Mesenchymal stem cell (in vitro differentiated cells and primary cell): ENCODE measurements around the gene SLC41A3.

Experiments
- DNase-seq: peaks from one replicate; pipeline ENCODE4 v3.0.0-alpha.2; 2013
- H2AFZ ChIP-seq: one replicate; pipeline ENCODE4 v1.6.1; 2013; ENCODE audit warnings: low read depth, mild to moderate bottlenecking, control low read depth, inconsistent platforms, low read length, moderate library complexity
- H2AK5ac ChIP-seq: 2 replicates; pipeline ENCODE4 v1.6.1; 2013; ENCODE audit warnings: low read length, moderate library complexity, mild to moderate bottlenecking, inconsistent platforms; ENCODE audit not compliant: severe bottlenecking
- H2BK120ac ChIP-seq: one replicate; pipeline ENCODE4 v1.6.1; 2013; ENCODE audit warnings: low read depth, mild to moderate bottlenecking, inconsistent platforms, low read length, moderate library complexity
- H2BK12ac ChIP-seq, 2 experiments: one replicate each; pipeline ENCODE4 v1.6.1; 2013; ENCODE audit warnings: inconsistent platforms in 2 of 2, low read length in 2 of 2, mild to moderate bottlenecking in 2 of 2, moderate library complexity in 2 of 2, control low read depth in 1 of 2
- H2BK15ac ChIP-seq: one replicate; pipeline ENCODE4 v1.6.1; 2013; ENCODE audit warnings: mild to moderate bottlenecking, low read depth, inconsistent platforms; ENCODE audit not compliant: poor library complexity, severe bottlenecking
- H2BK5ac ChIP-seq: 2 replicates; pipeline ENCODE4 v1.6.1; 2013; ENCODE audit warnings: low read depth, mild to moderate bottlenecking, low read length, control low read depth, inconsistent platforms; ENCODE audit not compliant: poor library complexity, severe bottlenecking
- H3K14ac ChIP-seq, 2 experiments: one replicate each; pipeline ENCODE4 v1.6.1; 2013; ENCODE audit warnings: inconsistent platforms in 2 of 2, low read length in 2 of 2, control low read depth in 1 of 2, mild to moderate bottlenecking in 1 of 2, moderate library complexity in 1 of 2
- H3K18ac ChIP-seq, 2 experiments: one replicate each; pipeline ENCODE4 v1.6.1; 2013; ENCODE audit warnings: inconsistent platforms in 2 of 2, low read length in 2 of 2, control low read depth in 1 of 2, low read depth in 1 of 2, mild to moderate bottlenecking in 1 of 2
- H3K23ac ChIP-seq, 2 experiments: one replicate each; pipeline ENCODE4 v1.6.1; 2013; ENCODE audit warnings: inconsistent platforms in 2 of 2, low read length in 2 of 2, mild to moderate bottlenecking in 2 of 2, moderate library complexity in 2 of 2, control low read depth in 1 of 2
- H3K27ac ChIP-seq: 2 replicates; pipeline ENCODE4 v1.5.1; 2013; ENCODE audit warnings: mild to moderate bottlenecking, moderate library complexity, low read length, control low read depth, inconsistent platforms; ENCODE audit not compliant: poor library complexity, severe bottlenecking
- H3K27me3 ChIP-seq, 2 experiments: 2 replicates each; pipeline versions ENCODE4 v1.6.1 to v1.7.0; 2013; ENCODE audit warnings: low read length in 2 of 2, mild to moderate bottlenecking in 2 of 2, moderate library complexity in 2 of 2, control low read depth in 1 of 2, inconsistent platforms in 1 of 2; ENCODE audit not compliant: control insufficient read depth in 1 of 2, insufficient read depth in 1 of 2
- H3K36me3 ChIP-seq, 2 experiments: 2 replicates each; pipeline versions ENCODE4 v1.6.1 to v1.7.0; 2013; ENCODE audit warnings: low read length in 2 of 2, control low read depth in 1 of 2, inconsistent platforms in 1 of 2, low read depth in 1 of 2, mild to moderate bottlenecking in 1 of 2; ENCODE audit not compliant: insufficient read depth in 2 of 2, control insufficient read depth in 1 of 2
- H3K4ac ChIP-seq, 2 experiments: one replicate each; pipeline ENCODE4 v1.6.1; 2013; ENCODE audit warnings: inconsistent platforms in 2 of 2, low read length in 2 of 2, mild to moderate bottlenecking in 2 of 2, moderate library complexity in 2 of 2, control low read depth in 1 of 2, low read depth in 1 of 2
- H3K4me1 ChIP-seq: 2 replicates; pipeline ENCODE4 v1.6.1; 2013; ENCODE audit warnings: low read depth, low read length, control low read depth; ENCODE audit not compliant: control insufficient read depth, insufficient read depth
- H3K4me2 ChIP-seq: 2 replicates; pipeline ENCODE4 v1.6.1; 2013; ENCODE audit warnings: low read length, mild to moderate bottlenecking, inconsistent platforms; ENCODE audit not compliant: poor library complexity, severe bottlenecking
- H3K4me3 ChIP-seq, 2 experiments: 2 replicates each; pipeline versions ENCODE4 v1.5.1 to v1.7.0; 2013; ENCODE audit warnings: low read length in 2 of 2, mild to moderate bottlenecking in 2 of 2, control low read depth in 1 of 2, low read depth in 1 of 2; ENCODE audit not compliant: insufficient read depth in 1 of 2
- H3K79me1 ChIP-seq: replicated peaks from 2 replicates; pipeline ENCODE4 v1.6.1; 2013; ENCODE audit warnings: mild to moderate bottlenecking, control low read depth, low read length, inconsistent platforms; ENCODE audit not compliant: poor library complexity, severe bottlenecking
- H3K9ac ChIP-seq: 2 replicates; pipeline ENCODE4 v1.7.0; 2013; ENCODE audit warnings: mild to moderate bottlenecking, low read length, moderate library complexity
- H3K9me3 ChIP-seq: 2 replicates; pipeline ENCODE4 v1.7.0; 2013; ENCODE audit warnings: mild to moderate bottlenecking, low read length; ENCODE audit not compliant: control insufficient read depth
- H4K8ac ChIP-seq: one replicate; pipeline ENCODE4 v1.6.1; 2013; ENCODE audit warnings: inconsistent platforms, mild to moderate bottlenecking, low read length, moderate library complexity
- H4K91ac ChIP-seq: one replicate; pipeline ENCODE4 v1.6.1; 2013; ENCODE audit warnings: mild to moderate bottlenecking, low read length, inconsistent platforms
- WGBS: methylation state at CpG from one replicate; pipeline ENCODE4 v1.1.7; 2013; ENCODE audit warnings: mixed read lengths; 5-methylcytosine and 5-hydroxymethylcytosine counted together

SLC41A3 gene

DNA sequence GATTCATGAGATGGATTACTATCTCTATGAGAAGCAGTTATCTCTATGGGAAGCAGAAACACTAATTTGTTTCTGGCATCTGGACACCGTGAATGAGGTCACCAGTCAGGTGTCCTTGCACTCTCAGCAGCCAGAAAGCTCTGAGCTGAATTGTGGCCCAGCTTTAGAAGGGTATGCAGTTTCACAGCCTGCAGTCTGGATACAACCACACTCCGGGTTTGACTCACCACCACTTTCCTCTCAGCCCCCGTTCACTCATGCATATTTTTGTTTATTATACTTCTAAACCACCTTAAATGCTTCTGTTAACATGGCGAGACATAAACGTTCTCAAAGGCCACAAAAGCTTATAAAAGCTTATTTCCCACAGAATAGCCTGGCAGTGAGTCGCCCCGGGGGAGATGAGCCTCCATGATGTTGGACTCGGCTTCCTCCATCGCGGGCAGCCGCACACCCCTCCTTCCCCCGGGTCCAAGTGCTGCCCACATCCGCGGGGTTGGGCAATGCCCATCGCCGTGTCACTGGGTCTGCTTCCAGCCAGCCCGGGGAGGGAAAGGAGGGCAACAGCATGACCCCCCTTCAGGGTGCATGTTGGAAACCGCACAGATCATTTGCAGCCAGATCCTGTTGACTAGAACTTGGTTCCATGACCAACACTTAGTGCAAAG lies 16.8 kb upstream of the SLC41A3 start:
- Histone ChIP-seq H2BK12ac (no peak overlapping the region), H3K4me3 (no peak overlapping the region), H3K9me3 (peaks cover 3% of the 10 kb centered on the region), H4K91ac (no peak overlapping the region), H3K79me1 (no peaks in the 10 kb centered on the region), H3K4me1 (no peaks in the 10 kb centered on the region), H3K18ac (no peak overlapping the region), H2AK5ac (no peak overlapping the region), H3K4me2 (no peak overlapping the region), H3K9ac (peak overlapping the region; percentile 45), H4K8ac (no peak overlapping the region), H3K4ac (no peak overlapping the region), H2AFZ (no peak overlapping the region), H3K14ac (no peak overlapping the region), H2BK15ac (no peak overlapping the region), H3K23ac (no peak overlapping the region), H2BK120ac (no peak overlapping the region), H2BK5ac (no peak overlapping the region), H3K36me3 (no peaks in the 10 kb centered on the region), H3K27ac (no peak overlapping the region), H3K27me3 (peaks cover 0 to 4% of the 10 kb centered on the region in 2 experiments)
- 79% methylated on average over 18 of the region's 18 CpGs for WGBS
- DNase-seq, result peak; percentile 61

DNA sequence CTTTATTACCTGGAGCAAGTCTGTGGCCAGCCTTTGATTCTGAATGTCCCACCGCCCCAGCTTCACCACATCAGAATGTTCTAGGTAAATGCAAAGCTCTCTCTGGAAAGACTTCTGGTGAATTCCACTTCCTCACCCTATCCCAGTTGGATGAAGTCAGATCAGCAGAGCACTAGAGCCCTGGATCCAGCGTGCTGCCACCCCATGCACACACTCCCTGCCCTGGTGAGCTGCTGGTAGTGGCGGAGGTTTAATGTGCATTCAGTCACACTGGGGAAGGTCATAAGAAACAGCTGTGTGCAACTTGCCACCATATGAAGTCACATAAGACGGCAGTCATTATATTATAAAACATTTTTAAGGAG lies 16.3 kb upstream of the SLC41A3 start:
- no peak overlapping the region for H2BK5ac ChIP-seq
- H2BK120ac ChIP-seq, result no peak overlapping the region

DNA sequence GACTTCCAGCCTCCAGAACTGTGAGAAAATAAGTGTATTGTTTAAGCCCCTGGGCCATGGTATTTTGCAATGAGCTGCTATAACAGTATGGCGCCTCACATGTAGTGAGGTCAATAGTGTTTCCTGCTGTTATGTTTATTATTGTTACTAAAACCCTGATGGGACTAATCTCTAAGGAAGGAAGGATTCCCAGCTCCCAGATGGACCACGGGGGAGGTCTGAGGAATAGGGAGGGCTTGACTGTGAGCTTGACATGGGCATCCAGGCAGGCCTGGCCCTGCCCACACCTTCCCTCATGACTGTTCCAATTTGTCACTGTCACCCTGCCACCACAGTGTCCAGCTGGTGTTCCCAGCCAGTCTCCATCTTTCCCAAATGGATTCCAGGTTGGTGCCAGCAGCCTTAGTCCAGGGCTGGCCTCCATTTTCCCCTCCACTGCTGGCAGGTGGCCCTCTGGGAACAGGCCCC lies 14.5 kb upstream of the SLC41A3 start:
- Histone ChIP-seq H3K4me2 (no peak overlapping the region), H3K14ac (no peak overlapping the region), H3K27me3 (peaks cover 0 to 4% of the 10 kb centered on the region in 2 experiments), H4K91ac (no peak overlapping the region), H3K4me3 (no peak overlapping the region), H3K9ac (no peak overlapping the region), H4K8ac (no peak overlapping the region), H3K23ac (no peak overlapping the region), H3K9me3 (peaks cover 3% of the 10 kb centered on the region), H2AFZ (no peak overlapping the region), H2BK15ac (no peak overlapping the region), H3K36me3 (no peaks in the 10 kb centered on the region), H3K79me1 (no peaks in the 10 kb centered on the region), H3K27ac (no peak overlapping the region), H3K18ac (no peak overlapping the region), H2BK5ac (no peak overlapping the region), H3K4ac (no peak overlapping the region), H2BK120ac (no peak overlapping the region), H3K4me1 (no peaks in the 10 kb centered on the region), H2BK12ac (no peak overlapping the region), H2AK5ac (no peak overlapping the region)
- DNase-seq, result peak; percentile 20
- WGBS, result 77% methylated on average over 2 of the region's 2 CpGs

More for the DNA sequence above, 16.3 kb upstream of the SLC41A3 start:
- 93% methylated on average over 4 of the region's 4 CpGs for WGBS
- H3K18ac ChIP-seq, result no peak overlapping the region
- H3K4me1 ChIP-seq, result no peaks in the 10 kb centered on the region
- H2BK12ac ChIP-seq, result no peak overlapping the region
- no peak for DNase-seq
- no peak overlapping the region for H3K4me2 ChIP-seq
- peaks cover 0 to 4% of the 10 kb centered on the region in 2 experiments for H3K27me3 ChIP-seq
- no peak overlapping the region for H3K23ac ChIP-seq
- no peak overlapping the region for H2AFZ ChIP-seq
- H3K9ac ChIP-seq, result peak overlapping the region; percentile 45
- no peak overlapping the region for H3K27ac ChIP-seq
- H3K14ac ChIP-seq, result no peak overlapping the region
- no peak overlapping the region for H4K8ac ChIP-seq
- no peaks in the 10 kb centered on the region for H3K36me3 ChIP-seq
- H2BK15ac ChIP-seq, result no peak overlapping the region
- no peaks in the 10 kb centered on the region for H3K79me1 ChIP-seq
- H3K4ac ChIP-seq, result no peak overlapping the region
- H4K91ac ChIP-seq, result no peak overlapping the region
- H3K9me3 ChIP-seq, result peaks cover 3% of the 10 kb centered on the region
- H2AK5ac ChIP-seq, result no peak overlapping the region
- H3K4me3 ChIP-seq, result no peak overlapping the region

DNA sequence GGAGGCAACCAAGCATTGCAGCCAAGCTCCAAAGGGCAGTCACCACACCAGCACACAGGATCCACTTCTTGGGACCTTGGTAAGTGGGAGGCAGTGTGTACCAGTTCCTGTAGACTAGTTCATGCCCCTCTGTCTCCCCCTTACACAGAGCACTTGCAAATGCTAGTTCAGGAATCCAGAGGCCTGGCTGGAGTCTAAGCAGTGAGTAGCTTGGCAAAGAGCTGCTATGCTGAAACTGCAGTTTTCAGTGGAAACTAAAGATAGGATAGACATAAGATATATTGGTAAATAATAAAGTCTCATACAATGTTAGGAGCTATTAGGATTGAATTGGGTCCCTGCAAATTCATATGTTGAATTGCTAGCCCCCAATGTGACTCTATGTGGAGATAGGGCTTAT lies 13.9 kb upstream of the SLC41A3 start:
- Histone ChIP-seq H3K4me2 (no peak overlapping the region), H3K14ac (no peak overlapping the region), H3K23ac (no peak overlapping the region), H3K79me1 (no peaks in the 10 kb centered on the region), H3K4me1 (no peaks in the 10 kb centered on the region), H3K27me3 (peaks cover 0 to 4% of the 10 kb centered on the region in 2 experiments), H2BK15ac (no peak overlapping the region), H2AK5ac (no peak overlapping the region), H2BK5ac (no peak overlapping the region), H2BK12ac (no peak overlapping the region), H4K91ac (no peak overlapping the region), H3K9me3 (peaks cover 3% of the 10 kb centered on the region), H3K4ac (no peak overlapping the region), H2AFZ (no peak overlapping the region), H3K27ac (no peak overlapping the region), H2BK120ac (no peak overlapping the region), H3K18ac (no peak overlapping the region), H3K9ac (no peak overlapping the region), H3K4me3 (no peak overlapping the region), H4K8ac (no peak overlapping the region), H3K36me3 (no peaks in the 10 kb centered on the region)
- DNase-seq, result no peak
